Non-pigmented ciliary epithelial cell (primary cell): ENCODE data around the gene SCAMP3.
"Not testable (repeated sequence)": the region's sequence is repeated elsewhere in the genome, so short reads cannot be mapped to it uniquely, and the experiment has no call there.

Experiments used
- DNase-seq: peaks from one replicate; pipeline ENCODE4 v3.0.0-alpha.2; 2010; ENCODE audit warnings: low read depth

Gene SCAMP3

GRCh38 chr1:155254714-155255242, 7.4 kb downstream of the SCAMP3 start:
- DNase-seq = no peak

DNA sequence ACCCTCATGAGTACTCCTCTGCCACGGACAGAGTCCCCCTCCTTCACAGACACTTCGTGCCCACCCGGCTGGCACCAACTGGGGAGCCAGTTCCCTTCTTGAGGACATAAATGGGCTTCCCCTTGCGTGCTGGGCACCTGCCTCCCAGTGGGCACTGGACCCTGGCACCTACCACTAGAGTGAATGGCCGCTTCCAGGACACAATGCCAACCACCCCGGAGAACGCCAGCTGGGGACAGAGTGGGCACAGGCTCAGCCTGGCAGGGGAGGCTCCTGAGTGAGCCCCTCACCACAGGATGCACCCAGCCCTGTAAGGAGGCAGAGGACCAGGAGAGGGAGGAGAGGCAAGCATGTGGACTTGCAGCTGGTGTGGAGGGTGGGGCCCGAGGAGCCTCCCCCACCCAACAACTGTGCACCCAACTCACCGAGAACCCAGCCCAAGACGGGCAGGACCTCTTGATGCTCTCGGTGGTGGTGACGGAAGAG, 7.9 kb downstream of the SCAMP3 start:
- no peak for DNase-seq

DNA sequence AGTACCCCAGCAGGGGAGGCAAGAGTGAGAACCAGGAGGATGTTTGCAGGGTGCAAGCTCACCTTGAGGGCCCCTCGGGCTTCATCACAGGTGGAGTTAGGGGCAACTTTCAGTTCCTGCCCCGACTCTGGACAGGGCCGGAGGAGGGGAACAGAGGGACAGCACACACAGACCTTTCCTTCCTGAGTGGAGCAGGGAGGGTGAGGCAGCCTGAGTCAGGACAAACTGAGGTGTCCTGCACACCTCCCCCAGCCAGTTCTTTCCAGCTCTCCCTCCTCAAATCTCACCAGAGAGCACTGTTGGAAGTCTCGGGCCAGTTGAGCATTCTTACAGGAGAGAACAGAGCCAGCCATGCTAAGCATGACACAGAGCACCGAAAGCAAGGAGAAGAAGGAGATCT, 8.4 kb downstream of the SCAMP3 start:
- DNase-seq = no peak

- DNase-seq = no peak
Measured at GRCh38 chr1:155253208-155253607, 9.0 kb downstream of the SCAMP3 start.

- DNase-seq = no peak
Measured at GRCh38 chr1:155251566-155251965, 10.6 kb downstream of the SCAMP3 start.

GRCh38 chr1:155250633-155251449, 11.3 kb downstream of the SCAMP3 start:
- DNase-seq = no peak

- DNase-seq = no peak
Measured at GRCh38 chr1:155250246-155250632, 11.9 kb downstream of the SCAMP3 start.

- no peak for DNase-seq
Measured at GRCh38 chr1:155247667-155248553, 14.2 kb downstream of the SCAMP3 start.

DNA sequence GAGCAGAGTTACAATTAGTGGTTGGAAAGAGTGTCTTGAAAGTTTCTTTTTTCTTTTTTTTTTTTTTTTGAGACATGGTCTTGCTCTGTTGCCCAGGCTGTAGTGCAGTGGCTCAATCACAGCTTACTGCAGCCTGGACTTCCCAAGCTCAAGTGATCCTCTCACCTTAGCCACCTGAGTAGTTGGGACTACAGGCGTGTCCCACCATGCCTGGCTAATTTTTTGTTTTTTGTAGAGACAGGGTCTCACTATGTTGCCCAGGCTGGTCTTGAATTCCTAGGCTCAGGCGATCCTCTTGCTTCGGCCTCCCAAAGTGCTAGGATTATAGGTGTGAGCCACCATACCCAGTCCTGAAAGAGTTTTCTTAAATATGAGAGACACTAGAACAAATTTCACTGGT, 15.4 kb downstream of the SCAMP3 start:
- DNase-seq = not testable (repeated sequence)

GRCh38 chr1:155245163-155245524, 17.0 kb downstream of the SCAMP3 start:
- no peak for DNase-seq

GRCh38 chr1:155244368-155245162, 17.6 kb downstream of the SCAMP3 start:
- peak; percentile 99 for DNase-seq

- no peak for DNase-seq
Measured at GRCh38 chr1:155242805-155243358, 19.3 kb downstream of the SCAMP3 start.

- DNase-seq = no peak
Measured at GRCh38 chr1:155241841-155242264, 20.3 kb downstream of the SCAMP3 start.

- DNase-seq = no peak
Measured at GRCh38 chr1:155241069-155241679, 21.0 kb downstream of the SCAMP3 start.

DNA sequence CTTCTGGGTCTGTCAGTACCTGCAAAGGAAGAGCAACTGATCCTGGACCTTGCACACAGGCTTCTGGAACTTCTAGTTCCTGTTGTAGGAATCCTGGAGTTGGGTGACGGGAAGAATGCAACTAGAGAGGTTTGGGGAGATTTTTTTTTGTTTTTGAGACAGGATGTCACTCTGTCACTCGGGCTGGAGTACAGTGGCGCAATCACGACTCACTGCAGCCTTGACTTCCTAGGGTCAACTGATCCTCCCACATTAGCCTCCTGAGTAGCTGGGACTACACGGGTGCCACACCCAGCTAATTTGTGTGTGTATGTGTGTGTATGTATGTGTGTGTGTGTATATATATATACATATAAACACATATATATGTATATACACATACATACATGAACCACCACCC, 25.7 kb downstream of the SCAMP3 start:
- DNase-seq = no peak

DNA sequence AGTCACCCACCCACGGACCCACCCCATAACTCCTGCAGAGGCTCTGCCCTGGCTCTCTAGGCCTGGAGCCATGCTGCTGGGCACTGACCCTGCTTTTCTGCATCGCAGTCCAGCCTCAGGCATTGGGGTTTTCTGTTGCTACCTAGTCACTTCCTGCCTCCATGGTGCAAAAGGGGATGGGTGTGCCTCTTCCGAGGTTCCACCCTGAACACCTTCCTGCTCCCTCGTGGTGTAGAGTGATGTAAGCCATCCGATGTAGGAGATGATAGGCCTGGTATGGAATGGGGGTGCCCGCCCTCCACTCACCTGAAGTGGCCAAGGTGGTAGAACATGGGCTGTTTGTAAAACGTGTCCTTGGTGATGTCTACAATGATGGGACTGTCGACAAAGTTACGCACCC, 26.8 kb downstream of the SCAMP3 start:
- not testable (repeated sequence) for DNase-seq

GRCh38 chr1:155233502-155233901, 28.7 kb downstream of the SCAMP3 start:
- not testable (repeated sequence) for DNase-seq

GRCh38 chr1:155232001-155232978, 29.9 kb downstream of the SCAMP3 start:
- DNase-seq = not testable (repeated sequence)

DNA sequence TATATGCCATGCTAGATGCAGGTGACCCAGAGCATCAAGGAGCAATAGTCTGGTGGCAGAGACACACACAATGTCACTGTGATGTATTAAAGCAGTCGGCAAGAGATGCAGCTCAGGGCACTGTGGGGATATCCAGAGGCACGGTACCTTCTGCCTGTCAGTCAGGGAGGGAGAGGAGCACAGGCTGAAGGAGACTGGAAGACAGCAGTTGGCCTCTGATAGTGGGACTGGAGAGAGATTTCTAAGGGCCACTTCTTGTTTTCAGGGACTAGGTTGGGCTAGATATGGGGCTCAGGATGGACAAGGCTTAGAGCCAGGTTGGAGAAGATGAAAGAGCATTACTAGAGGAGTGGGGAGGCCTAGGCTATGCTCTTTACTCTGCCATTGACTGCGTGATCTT, 30.9 kb downstream of the SCAMP3 start:
- not testable (repeated sequence) for DNase-seq

DNA sequence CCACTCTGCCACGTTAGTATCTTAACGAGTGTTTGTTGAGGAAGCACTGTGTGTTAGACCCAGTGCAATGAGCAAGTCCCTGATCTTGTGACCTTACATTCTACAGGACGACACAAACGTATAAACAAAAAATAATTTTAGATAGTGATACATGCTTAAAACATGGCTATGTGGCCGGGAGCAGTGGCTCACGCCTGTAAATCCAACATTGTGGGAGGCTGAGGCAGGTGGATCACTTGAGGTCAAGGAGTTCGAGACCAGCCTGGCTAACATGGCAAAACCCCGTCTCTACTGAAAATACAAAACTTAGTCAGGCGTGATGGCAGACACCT, 34.1 kb downstream of the SCAMP3 start:
- no peak for DNase-seq
